ENCODE data around the gene KLK1.
A peak's percentile ranks its signal among the peaks of the same experiment; 100 is the strongest.

KLK1 gene

GRCh38 chr19:50835785-50836542, 12.4 kb upstream of the KLK1 start:
- DNase-seq: peak; percentile 86

GRCh38 chr19:50835103-50835784, 11.7 kb upstream of the KLK1 start:
- DNase-seq: no peak

GRCh38 chr19:50833802-50834167, 10.2 kb upstream of the KLK1 start:
- DNase-seq: no peak

GRCh38 chr19:50833117-50833801, 9.7 kb upstream of the KLK1 start, which contains the start of gene KLK15:
KLK15 (minus strand) TSS chr19:50833574; CDS start chr19:50831492, 2,082 bp downstream.
- DNase-seq: no peak

GRCh38 chr19:50832666-50833065, 9.1 kb upstream of the KLK1 start:
- no peak for DNase-seq

- no peak for DNase-seq
Observed at GRCh38 chr19:50831026-50831396, 7.4 kb upstream of the KLK1 start.

- no peak for DNase-seq
Observed at GRCh38 chr19:50830266-50831025, 6.9 kb upstream of the KLK1 start.

- DNase-seq: no peak
Observed at GRCh38 chr19:50829801-50830200, 6.2 kb upstream of the KLK1 start.

GRCh38 chr19:50827476-50827875, 3.9 kb upstream of the KLK1 start:
- no peak for DNase-seq

- no peak for DNase-seq
Observed at GRCh38 chr19:50826492-50827240, 3.1 kb upstream of the KLK1 start.

- DNase-seq: no peak
Observed at GRCh38 chr19:50822661-50823208, 852 bp downstream of the KLK1 start.

GRCh38 chr19:50821622-50822021, 2.0 kb downstream of the KLK1 start:
- DNase-seq: no peak

- no peak for DNase-seq
Observed at GRCh38 chr19:50821248-50821612, 2.4 kb downstream of the KLK1 start.

GRCh38 chr19:50820549-50821247, 2.9 kb downstream of the KLK1 start:
- no peak for DNase-seq

- no peak for DNase-seq
Observed at GRCh38 chr19:50820086-50820485, 3.5 kb downstream of the KLK1 start.

- DNase-seq: no peak
Observed at GRCh38 chr19:50819636-50820035, 4.0 kb downstream of the KLK1 start.

GRCh38 chr19:50818859-50819472, 4.6 kb downstream of the KLK1 start:
- no peak for DNase-seq

GRCh38 chr19:50817941-50818858, 5.4 kb downstream of the KLK1 start:
- DNase-seq: peak; percentile 35

GRCh38 chr19:50815439-50815838, 8.1 kb downstream of the KLK1 start:
- DNase-seq: no peak

GRCh38 chr19:50814883-50815282, 8.7 kb downstream of the KLK1 start:
- DNase-seq: no peak
